ENCODE measurements around the gene INSRR.
A peak's percentile ranks its signal among the peaks of the same experiment; 100 is the strongest.

INSRR gene

GRCh38 chr1:156802421-156802935, 56.4 kb downstream of the INSRR start:
- Histone ChIP-seq H4K20me1 (ENCODE audit: insufficient read depth, low read length) (0 out of 2 replicates have a peak, but pooled peaks cover 2% of the 10 kb centered on the region), H3K27me3 (ENCODE audit: insufficient read depth, low read length, poor library complexity) (no peaks in the 10 kb centered on the region), H3K9ac (ENCODE audit: low read depth, low read length) (no peak overlapping the region), H3K79me2 (ENCODE audit: insufficient read depth, low read length) (no peaks in the 10 kb centered on the region), H3K27ac (ENCODE audit: low read length) (no peak overlapping the region), H3K4me2 (ENCODE audit: insufficient read depth, low read length) (no peak overlapping the region), H3K36me3 (ENCODE audit: insufficient read depth, low read length) (peaks cover 44% of the 10 kb centered on the region), H3K4me3 (ENCODE audit: low read depth in 1 of 2, low read length in 2 of 2) (no peak overlapping the region), H2AFZ (ENCODE audit: low read depth, low read length) (no peak overlapping the region), H3K9me3 (ENCODE audit: insufficient read depth, low read length, severe bottlenecking) (no peaks in the 10 kb centered on the region), H3K4me1 (ENCODE audit: insufficient read depth, low read length) (no peaks in the 10 kb centered on the region)
- TF ChIP-seq CTCF (IDR thresholded peaks at IDR 0.05; ENCODE audit: borderline replicate concordance, extremely low read depth, low read length, poor library complexity, severe bottlenecking) (no peak), EZH2 (IDR thresholded peaks at IDR 0.05; ENCODE audit: borderline replicate concordance, low read depth, low read length, severe bottlenecking) (no peak)
- DNase-seq, result no peak
- ATAC-seq (ENCODE audit: insufficient read depth, low read depth), result no peak

GRCh38 chr1:156801409-156802121, 57.4 kb downstream of the INSRR start:
- no peak overlapping the region for H2AFZ ChIP-seq (ENCODE audit: low read depth, low read length)
- no peaks in the 10 kb centered on the region for H3K9me3 ChIP-seq (ENCODE audit: insufficient read depth, low read length, severe bottlenecking)
- DNase-seq (no peak), ATAC-seq (ENCODE audit: insufficient read depth, low read depth) (no peak)
- no peak overlapping the region for H3K4me3 ChIP-seq (ENCODE audit: low read depth in 1 of 2, low read length in 2 of 2)
- H3K27me3 ChIP-seq (ENCODE audit: insufficient read depth, low read length, poor library complexity), result no peaks in the 10 kb centered on the region
- H4K20me1 ChIP-seq (ENCODE audit: insufficient read depth, low read length), result 0 out of 2 replicates have a peak, but pooled peaks cover 2% of the 10 kb centered on the region
- no peak overlapping the region for H3K27ac ChIP-seq (ENCODE audit: low read length)
- peaks cover 53% of the 10 kb centered on the region for H3K36me3 ChIP-seq (ENCODE audit: insufficient read depth, low read length)
- H3K4me2 ChIP-seq (ENCODE audit: insufficient read depth, low read length), result no peak overlapping the region
- H3K4me1 ChIP-seq (ENCODE audit: insufficient read depth, low read length), result no peaks in the 10 kb centered on the region
- H3K9ac ChIP-seq (ENCODE audit: low read depth, low read length), result no peak overlapping the region
- no peaks in the 10 kb centered on the region for H3K79me2 ChIP-seq (ENCODE audit: insufficient read depth, low read length)
- TF ChIP-seq CTCF (IDR thresholded peaks at IDR 0.05; ENCODE audit: borderline replicate concordance, extremely low read depth, low read length, poor library complexity, severe bottlenecking), result peak; percentile 25
- TF ChIP-seq EZH2 (IDR thresholded peaks at IDR 0.05; ENCODE audit: borderline replicate concordance, low read depth, low read length, severe bottlenecking), result no peak

GRCh38 chr1:156797212-156797871, 61.6 kb downstream of the INSRR start:
- no peak overlapping the region for H3K27ac ChIP-seq (ENCODE audit: low read length)
- H3K9ac ChIP-seq (ENCODE audit: low read depth, low read length), result no peak overlapping the region
- ATAC-seq (ENCODE audit: insufficient read depth, low read depth), result peak; percentile 83
- H4K20me1 ChIP-seq (ENCODE audit: insufficient read depth, low read length), result peaks cover 2% of the 10 kb centered on the region; the same call in 1 of the 2 replicates
- no peaks in the 10 kb centered on the region for H3K27me3 ChIP-seq (ENCODE audit: insufficient read depth, low read length, poor library complexity)
- H3K79me2 ChIP-seq (ENCODE audit: insufficient read depth, low read length), result no peaks in the 10 kb centered on the region
- H3K36me3 ChIP-seq (ENCODE audit: insufficient read depth, low read length), result peaks cover 93% of the 10 kb centered on the region
- no peak overlapping the region for H3K4me2 ChIP-seq (ENCODE audit: insufficient read depth, low read length)
- TF ChIP-seq CTCF (IDR thresholded peaks at IDR 0.05; ENCODE audit: borderline replicate concordance, extremely low read depth, low read length, poor library complexity, severe bottlenecking) (peak; percentile 89), EZH2 (IDR thresholded peaks at IDR 0.05; ENCODE audit: borderline replicate concordance, low read depth, low read length, severe bottlenecking) (no peak)
- no peaks in the 10 kb centered on the region for H3K9me3 ChIP-seq (ENCODE audit: insufficient read depth, low read length, severe bottlenecking)
- no peak overlapping the region for H2AFZ ChIP-seq (ENCODE audit: low read depth, low read length)
- H3K4me3 ChIP-seq (ENCODE audit: low read depth in 1 of 2, low read length in 2 of 2), result no peak overlapping the region
- H3K4me1 ChIP-seq (ENCODE audit: insufficient read depth, low read length), result no peaks in the 10 kb centered on the region
- peak; percentile 68 for DNase-seq

Data from DND-41 (cell line).